Measurements from ENCODE around the gene NRXN3.
"Not testable (repeated sequence)": the region's sequence is repeated elsewhere in the genome, so short reads cannot be mapped to it uniquely, and the experiment has no call there.

The NRXN3 gene

GRCh38 chr14:79011091-79011919 lies 841.1 kb downstream of the NRXN3 start:
- TF ChIP-seq CTCF (IDR thresholded peaks at IDR 0.05; ENCODE audit: low read depth, low read length), result peak; percentile 32
- peak; percentile 0 for DNase-seq (ENCODE audit: extremely low read depth, low read depth)

GRCh38 chr14:79011920-79012204 lies 841.7 kb downstream of the NRXN3 start:
- TF ChIP-seq CTCF (IDR thresholded peaks at IDR 0.05; ENCODE audit: low read depth, low read length), result no peak
- no peak for DNase-seq (ENCODE audit: extremely low read depth, low read depth)

GRCh38 chr14:79016828-79017505 lies 846.8 kb downstream of the NRXN3 start:
- DNase-seq (ENCODE audit: extremely low read depth, low read depth), result peak; percentile 22
- TF ChIP-seq CTCF (IDR thresholded peaks at IDR 0.05; ENCODE audit: low read depth, low read length), result no peak

GRCh38 chr14:79017561-79017960 lies 847.4 kb downstream of the NRXN3 start:
- DNase-seq (ENCODE audit: extremely low read depth, low read depth), result no peak
- TF ChIP-seq CTCF (IDR thresholded peaks at IDR 0.05; ENCODE audit: low read depth, low read length), result no peak

GRCh38 chr14:79018836-79019235 lies 848.7 kb downstream of the NRXN3 start:
- DNase-seq (ENCODE audit: extremely low read depth, low read depth), result no peak
- no peak for TF ChIP-seq CTCF (IDR thresholded peaks at IDR 0.05; ENCODE audit: low read depth, low read length)

- not testable (repeated sequence) for DNase-seq (ENCODE audit: extremely low read depth, low read depth)
Measured at GRCh38 chr14:79019898-79020297, 849.7 kb downstream of the NRXN3 start.

- no peak for TF ChIP-seq CTCF (IDR thresholded peaks at IDR 0.05; ENCODE audit: low read depth, low read length)
- DNase-seq (ENCODE audit: extremely low read depth, low read depth), result no peak
Measured at GRCh38 chr14:79021766-79022165, 851.6 kb downstream of the NRXN3 start.
